HUES64 (cell line): ENCODE data around the gene DDX39B.

Experiments
- H3K27ac ChIP-seq: 2 replicates; pipeline ENCODE4 v1.7.0; 2013; ENCODE audit warnings: low read depth, low read length, inconsistent platforms
- H3K27me3 ChIP-seq: 2 replicates; pipeline ENCODE4 v1.6.1; 2013; ENCODE audit warnings: mild to moderate bottlenecking, low read length; ENCODE audit not compliant: insufficient read depth
- H3K36me3 ChIP-seq: 2 replicates; pipeline ENCODE4 v1.6.1; 2013; ENCODE audit warnings: mild to moderate bottlenecking, low read length; ENCODE audit not compliant: insufficient read depth
- H3K4me1 ChIP-seq: 2 replicates; pipeline ENCODE4 v1.6.1; 2013; ENCODE audit warnings: mild to moderate bottlenecking, low read length, moderate library complexity; ENCODE audit not compliant: insufficient read depth
- H3K4me3 ChIP-seq: 2 replicates; pipeline ENCODE4 v1.5.1; 2013; ENCODE audit warnings: mild to moderate bottlenecking, low read length, moderate library complexity
- H3K9ac ChIP-seq: 2 replicates; pipeline ENCODE4 v1.6.1; 2013; ENCODE audit warnings: mild to moderate bottlenecking, low read depth, low read length
- H3K9me3 ChIP-seq: 2 replicates; pipeline ENCODE4 v1.6.1; 2013; ENCODE audit warnings: low read depth, low read length; ENCODE audit not compliant: insufficient read depth
- WGBS: fragments of 150-250, 120-280 bp; methylation state at CpG from one replicate; pipeline ENCODE4 v1.1.7; 2013; ENCODE audit warnings: missing lambda C conversion rate; 5-methylcytosine and 5-hydroxymethylcytosine counted together

The DDX39B gene

GRCh38 chr6:31532644-31533454 lies 9.0 kb downstream of the DDX39B start:
- Histone ChIP-seq H3K4me1 (no peaks in the 10 kb centered on the region), H3K9me3 (no peaks in the 10 kb centered on the region), H3K4me3 (no peak overlapping the region), H3K27me3 (no peaks in the 10 kb centered on the region), H3K27ac (no peak overlapping the region), H3K36me3 (peaks cover 84% of the 10 kb centered on the region), H3K9ac (no peak overlapping the region)
- 95% methylated on average over 8 of the region's 9 CpGs for WGBS

DNA sequence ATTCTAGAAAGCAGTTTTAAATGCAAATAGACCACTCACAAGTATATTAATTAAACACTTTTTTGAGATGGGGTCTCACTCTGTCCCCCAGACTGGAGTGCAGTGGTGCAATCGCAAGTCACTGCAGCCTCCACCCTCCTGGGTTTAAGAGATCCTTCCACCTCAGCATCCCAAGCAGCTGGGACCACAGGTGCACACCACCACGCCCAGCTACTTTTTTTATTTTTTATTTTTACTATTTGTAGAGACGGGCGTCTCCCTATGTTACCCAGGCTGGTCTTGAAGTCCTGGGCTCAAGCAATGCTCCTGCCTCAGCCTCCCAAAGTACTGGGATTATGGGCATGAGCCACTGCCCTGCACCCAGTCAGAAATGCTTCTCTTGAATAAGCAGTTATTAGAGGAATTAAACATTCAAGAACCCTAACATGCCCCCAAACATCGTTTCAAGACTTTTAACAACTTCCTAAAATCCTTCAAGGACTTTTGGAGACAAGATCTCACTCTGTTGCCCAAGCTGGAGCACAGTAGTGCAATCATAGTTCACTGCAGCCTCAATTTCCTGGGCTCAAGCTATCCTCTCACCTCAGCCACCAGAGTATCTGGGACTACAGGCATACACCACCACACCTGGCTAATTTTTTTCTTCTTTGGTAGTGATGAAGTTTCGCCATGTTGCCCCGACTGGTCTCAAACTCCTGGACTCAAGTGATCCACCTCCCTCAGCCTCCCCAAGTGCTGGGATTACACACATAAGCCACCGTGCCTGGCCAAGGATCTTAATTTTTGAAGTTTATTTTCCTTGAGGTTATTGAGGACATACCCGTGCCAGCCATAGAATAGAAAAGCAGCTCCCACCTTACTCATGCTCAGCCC lies 9.8 kb downstream of the DDX39B start:
- H3K36me3 ChIP-seq: peaks cover 76% of the 10 kb centered on the region
- no peak overlapping the region for H3K9ac ChIP-seq
- H3K27ac ChIP-seq: no peak overlapping the region
- H3K4me1 ChIP-seq: no peaks in the 10 kb centered on the region
- no peak overlapping the region for H3K4me3 ChIP-seq
- H3K9me3 ChIP-seq: no peaks in the 10 kb centered on the region
- WGBS: 89% methylated on average over 8 of the region's 9 CpGs
- no peaks in the 10 kb centered on the region for H3K27me3 ChIP-seq

- H3K4me1 ChIP-seq: no peaks in the 10 kb centered on the region
- H3K9me3 ChIP-seq: no peaks in the 10 kb centered on the region
- peaks cover 67% of the 10 kb centered on the region for H3K36me3 ChIP-seq
- no peak overlapping the region for H3K27ac ChIP-seq
- no peak overlapping the region for H3K9ac ChIP-seq
- no peaks in the 10 kb centered on the region for H3K27me3 ChIP-seq
- 94% methylated on average over 4 of the region's 7 CpGs for WGBS
- H3K4me3 ChIP-seq: no peak overlapping the region
Measured at GRCh38 chr6:31531162-31531561, 10.6 kb downstream of the DDX39B start.

GRCh38 chr6:31530659-31531058 lies 11.1 kb downstream of the DDX39B start:
- WGBS: 92% methylated on average over 6 of the region's 6 CpGs
- no peaks in the 10 kb centered on the region for H3K4me1 ChIP-seq
- H3K9ac ChIP-seq: no peak overlapping the region
- H3K36me3 ChIP-seq: peaks cover 62% of the 10 kb centered on the region
- H3K27me3 ChIP-seq: no peaks in the 10 kb centered on the region
- H3K9me3 ChIP-seq: no peaks in the 10 kb centered on the region
- H3K4me3 ChIP-seq: no peak overlapping the region
- no peak overlapping the region for H3K27ac ChIP-seq

- Histone ChIP-seq H3K9ac (no peak overlapping the region), H3K4me1 (no peaks in the 10 kb centered on the region), H3K4me3 (no peak overlapping the region), H3K9me3 (no peaks in the 10 kb centered on the region), H3K27me3 (no peaks in the 10 kb centered on the region), H3K27ac (peak overlapping the region; percentile 52; the same call in 1 of the 2 replicates), H3K36me3 (peaks cover 51% of the 10 kb centered on the region)
- 79% methylated on average over 12 of the region's 12 CpGs for WGBS
Measured at GRCh38 chr6:31529329-31530150, 12.3 kb downstream of the DDX39B start.

GRCh38 chr6:31528821-31529328 lies 12.9 kb downstream of the DDX39B start, which contains the start of gene MCCD1:
TSS of gene MCCD1 (plus strand) at chr6:31528962. CDS start at chr6:31529015, 53 bp downstream.
- Histone ChIP-seq H3K9me3 (no peaks in the 10 kb centered on the region), H3K9ac (no peak within 1 kb of the TSS), H3K27me3 (no peaks in the 10 kb centered on the region), H3K36me3 (peaks cover 44% of the 10 kb centered on the region), H3K4me3 (no peak within 1 kb of the TSS), H3K4me1 (no peaks in the 10 kb centered on the region), H3K27ac (peak within 1 kb of the TSS; percentile 52; the same call in 1 of the 2 replicates)
- 83% methylated on average over 6 of the region's 7 CpGs for WGBS

GRCh38 chr6:31528307-31528777 lies 13.5 kb downstream of the DDX39B start:
- H3K9me3 ChIP-seq: no peaks in the 10 kb centered on the region
- H3K9ac ChIP-seq: no peak overlapping the region
- peaks cover 39% of the 10 kb centered on the region for H3K36me3 ChIP-seq
- H3K4me1 ChIP-seq: no peaks in the 10 kb centered on the region
- no peaks in the 10 kb centered on the region for H3K27me3 ChIP-seq
- H3K27ac ChIP-seq: no peak overlapping the region; the same call in 1 of the 2 replicates
- H3K4me3 ChIP-seq: no peak overlapping the region
- WGBS: 89% methylated on average over 4 of the region's 4 CpGs

DNA sequence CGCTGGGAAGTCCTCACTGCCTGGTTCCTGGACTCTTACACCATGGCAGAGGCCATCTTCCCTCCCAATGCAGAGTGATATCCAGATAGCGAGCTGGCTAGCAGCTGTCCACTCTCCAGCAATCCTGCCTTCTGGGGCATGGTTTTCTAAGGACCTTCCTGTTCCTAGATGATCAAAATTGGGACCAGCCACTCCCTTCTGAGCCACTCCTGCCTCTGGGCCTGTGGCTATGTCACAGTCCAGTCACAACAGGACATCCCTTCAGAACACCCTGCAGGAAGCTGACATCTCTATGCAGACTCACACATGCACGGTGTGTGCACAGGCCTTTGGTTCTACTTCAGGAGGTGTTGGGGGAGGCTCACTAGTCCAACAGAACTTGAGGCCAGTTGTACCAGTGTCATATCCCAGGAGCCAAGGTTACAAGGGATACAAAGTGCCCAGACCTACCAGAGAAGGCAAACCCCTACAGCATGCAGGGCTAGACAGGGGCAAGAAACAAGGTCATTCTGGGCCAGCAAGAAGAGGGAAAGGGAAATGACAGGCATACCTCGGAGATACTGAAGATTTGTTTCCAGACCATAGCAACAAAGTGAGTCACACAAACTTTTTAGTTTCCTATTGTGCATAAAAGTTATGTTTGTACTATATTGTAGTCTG lies 15.7 kb downstream of the DDX39B start:
- H3K4me3 ChIP-seq: no peak overlapping the region
- no peaks in the 10 kb centered on the region for H3K9me3 ChIP-seq
- peaks cover 17% of the 10 kb centered on the region for H3K36me3 ChIP-seq
- WGBS: 90% methylated on average over 4 of the region's 4 CpGs
- H3K27me3 ChIP-seq: no peaks in the 10 kb centered on the region
- no peak overlapping the region for H3K9ac ChIP-seq
- H3K27ac ChIP-seq: no peak overlapping the region
- no peaks in the 10 kb centered on the region for H3K4me1 ChIP-seq

- Histone ChIP-seq H3K36me3 (peaks cover 12% of the 10 kb centered on the region), H3K9ac (no peak overlapping the region), H3K27me3 (no peaks in the 10 kb centered on the region), H3K4me3 (no peak overlapping the region), H3K27ac (no peak overlapping the region), H3K9me3 (no peaks in the 10 kb centered on the region), H3K4me1 (no peaks in the 10 kb centered on the region)
- 83% methylated on average over 7 of the region's 8 CpGs for WGBS
Measured at GRCh38 chr6:31525553-31525931, 16.3 kb downstream of the DDX39B start.

- Histone ChIP-seq H3K4me3 (no peak overlapping the region), H3K9ac (no peak overlapping the region), H3K27ac (no peak overlapping the region), H3K9me3 (no peaks in the 10 kb centered on the region), H3K4me1 (no peaks in the 10 kb centered on the region), H3K36me3 (no peaks in the 10 kb centered on the region), H3K27me3 (no peaks in the 10 kb centered on the region)
- 85% methylated on average over 3 of the region's 3 CpGs for WGBS
Measured at GRCh38 chr6:31521835-31522234, 20.0 kb downstream of the DDX39B start.
